CD4-positive, alpha-beta T cell treated with Interferon alpha-2 for 1 hour (primary cell): Measurements from ENCODE around the gene MID2.
"Not testable (repeated sequence)": the region's sequence is repeated elsewhere in the genome, so short reads cannot be mapped to it uniquely, and the experiment has no call there.

Source experiments
- DNase-seq, 2 donors: peaks; one replicate each; pipeline ENCODE4 v3.0.0-alpha.2; 2020 to 2022

The MID2 gene

DNA sequence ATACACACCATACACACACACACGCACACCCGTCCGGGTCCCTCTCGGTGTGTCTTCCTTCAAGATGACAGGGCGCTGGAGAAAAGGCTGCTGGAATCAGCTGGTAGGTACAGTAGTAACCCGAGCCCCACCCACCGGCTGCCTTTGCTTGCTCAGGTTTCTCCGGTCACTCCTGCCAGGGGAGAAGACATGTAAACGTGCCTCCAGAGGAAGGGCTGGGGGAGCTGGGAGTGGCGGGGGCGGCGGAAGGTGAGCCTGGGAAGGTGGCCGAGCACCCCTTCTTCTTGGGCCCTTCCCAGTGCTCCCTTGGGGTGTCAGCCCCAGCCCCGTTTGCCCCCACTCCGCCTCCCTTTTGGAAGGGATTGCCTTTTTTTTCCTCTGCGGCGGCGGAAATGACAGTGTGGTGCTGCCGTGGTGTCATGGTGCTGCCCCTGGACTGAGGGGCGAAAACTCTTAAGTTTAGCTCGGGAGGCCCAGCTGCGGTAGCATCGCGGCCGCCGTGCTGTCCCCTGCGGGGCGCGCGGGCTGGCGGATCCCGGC lies at the start of gene MID2:
Gene MID2, plus strand, starts transcription at position 169 of the 540 bp plus-strand sequence. CDS start 561 bp downstream, outside the sequence.
- peak; percentile 27 to 55 for DNase-seq

DNA sequence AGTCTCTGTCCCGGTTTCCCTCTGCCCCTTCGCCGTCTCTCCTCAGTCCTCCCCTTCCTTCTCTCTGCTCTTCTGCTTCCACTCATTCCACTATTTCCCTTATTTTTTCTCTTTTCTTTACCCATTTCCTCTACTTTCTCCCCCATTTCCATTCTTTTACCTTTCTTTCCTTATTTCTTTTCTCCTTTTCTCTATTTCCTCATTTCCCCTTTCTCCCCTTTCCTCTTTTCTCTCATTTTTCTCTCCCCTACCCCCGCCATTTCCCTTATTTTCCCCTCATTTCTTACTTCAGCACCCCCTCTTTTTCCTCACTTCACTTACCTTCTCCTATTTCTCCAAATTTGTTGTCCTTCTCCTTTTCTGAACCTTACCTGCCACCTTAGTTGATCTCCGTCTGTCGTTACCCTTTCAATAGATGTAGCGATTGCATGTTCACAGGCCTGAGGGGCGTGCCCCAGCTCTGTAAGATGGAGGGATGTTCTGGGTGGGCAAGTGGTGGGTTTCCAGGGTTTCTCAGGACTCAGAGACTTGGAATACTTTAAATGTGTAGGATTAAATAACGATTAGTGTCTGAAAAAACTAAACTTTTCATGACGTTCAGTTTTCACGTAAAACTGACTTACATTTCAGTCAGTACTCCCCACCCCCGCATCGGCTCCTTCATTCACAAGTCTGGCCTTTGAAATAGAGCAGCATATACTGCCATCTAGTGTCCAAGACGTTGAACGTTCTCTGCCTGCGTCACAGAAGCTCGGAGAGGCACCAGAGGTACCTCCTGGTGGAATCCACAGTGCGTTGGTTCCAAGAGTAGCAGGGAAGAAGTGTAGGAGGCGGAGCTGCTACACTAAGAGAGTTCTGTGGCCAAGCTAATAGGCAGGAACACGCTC lies 48.8 kb upstream of the MID2 start:
- DNase-seq = peak; percentile 82 to 87

DNA sequence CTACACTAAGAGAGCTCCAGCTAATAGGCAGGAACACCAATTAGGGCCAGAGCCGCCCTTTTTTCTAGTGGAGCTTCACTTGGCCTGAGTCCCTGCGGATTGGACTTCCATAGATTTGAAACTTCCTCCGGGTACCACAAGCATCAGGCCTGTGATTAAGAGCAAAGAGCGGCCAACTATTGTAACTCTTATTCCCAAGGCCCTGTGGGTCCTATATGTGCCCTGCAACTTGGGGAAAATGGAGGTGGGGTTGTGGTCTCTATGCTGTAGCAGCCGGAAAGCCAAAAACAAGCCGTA lies 48.2 kb upstream of the MID2 start, which contains the start of gene NCBP2L:
Gene NCBP2L, plus strand, starts transcription at position 198 of the 297 bp plus-strand sequence. CDS start 16,488 bp downstream, outside the sequence.
- DNase-seq = no peak

- DNase-seq = no peak
Observed at GRCh38 chrX:107780525-107780924, 45.1 kb upstream of the MID2 start.

DNA sequence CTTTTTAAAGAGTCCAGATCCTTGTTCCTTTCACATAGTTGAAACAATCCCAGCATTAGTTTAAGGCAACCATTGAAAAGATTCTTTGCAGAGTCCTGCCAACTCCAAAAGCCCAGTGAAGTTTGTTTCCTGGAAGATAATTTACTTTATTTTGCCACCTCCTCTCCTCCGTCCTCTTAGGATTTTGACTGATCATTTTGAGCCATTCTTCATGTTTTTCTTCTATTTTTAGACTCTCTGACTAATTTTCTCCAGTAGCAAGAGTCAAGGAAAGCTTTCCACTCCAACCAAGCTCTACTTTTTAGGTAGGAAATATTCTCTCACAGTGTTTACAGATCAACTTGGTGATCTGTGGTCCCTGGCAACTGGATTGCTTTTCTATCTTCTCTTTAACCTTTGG lies 37.8 kb upstream of the MID2 start:
- DNase-seq = no peak

- no peak for DNase-seq
Observed at GRCh38 chrX:107804427-107804826, 21.2 kb upstream of the MID2 start.

DNA sequence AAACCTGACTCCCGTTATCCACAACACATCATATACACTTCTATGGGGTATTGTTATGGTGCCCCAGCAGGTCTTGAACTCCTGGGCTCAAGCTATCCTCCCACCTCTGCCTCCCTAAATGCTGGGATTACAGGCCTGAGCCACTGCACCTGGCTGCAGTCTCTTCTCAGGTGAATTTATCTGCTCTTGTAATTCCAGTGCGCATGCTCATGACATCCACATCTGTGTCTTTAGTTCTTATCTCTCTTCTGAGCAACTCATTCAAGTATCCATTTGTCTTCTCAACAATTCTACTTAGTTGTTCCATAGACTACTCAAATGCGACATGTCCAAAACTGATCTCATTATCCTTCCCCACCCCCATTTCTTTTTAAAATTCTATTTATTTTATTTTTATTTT lies 20.5 kb upstream of the MID2 start:
- no peak for DNase-seq

- not testable (repeated sequence) for DNase-seq
Observed at GRCh38 chrX:107810053-107810452, 15.6 kb upstream of the MID2 start.

- DNase-seq = no peak
Observed at GRCh38 chrX:107818900-107819521, 6.7 kb upstream of the MID2 start.

DNA sequence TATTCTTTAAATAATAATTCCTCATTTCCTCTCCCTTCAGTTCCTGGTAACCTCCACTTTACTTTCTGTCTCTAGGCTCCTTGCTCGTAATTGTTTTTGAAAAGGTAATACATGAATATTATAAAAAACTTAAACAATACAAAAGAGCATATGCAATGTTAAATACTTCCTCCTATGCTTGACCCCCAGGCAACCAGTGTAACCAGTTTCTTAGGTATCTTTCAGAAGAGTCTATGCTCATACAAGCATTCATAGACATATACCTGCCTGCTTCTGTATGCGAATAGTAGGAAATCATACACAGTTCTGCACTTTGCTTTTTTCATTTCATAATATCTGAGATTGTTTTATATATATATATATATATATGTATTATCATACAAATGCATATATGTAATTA lies 2.6 kb upstream of the MID2 start:
- no peak for DNase-seq

- DNase-seq = no peak
Observed at GRCh38 chrX:107823456-107823855, 2.2 kb upstream of the MID2 start.

GRCh38 chrX:107826238-107827029 lies 768 bp downstream of the MID2 start:
- peak; percentile 1 to 4 for DNase-seq

- no peak for DNase-seq
Observed at GRCh38 chrX:107827030-107827831, 1.6 kb downstream of the MID2 start.

DNA sequence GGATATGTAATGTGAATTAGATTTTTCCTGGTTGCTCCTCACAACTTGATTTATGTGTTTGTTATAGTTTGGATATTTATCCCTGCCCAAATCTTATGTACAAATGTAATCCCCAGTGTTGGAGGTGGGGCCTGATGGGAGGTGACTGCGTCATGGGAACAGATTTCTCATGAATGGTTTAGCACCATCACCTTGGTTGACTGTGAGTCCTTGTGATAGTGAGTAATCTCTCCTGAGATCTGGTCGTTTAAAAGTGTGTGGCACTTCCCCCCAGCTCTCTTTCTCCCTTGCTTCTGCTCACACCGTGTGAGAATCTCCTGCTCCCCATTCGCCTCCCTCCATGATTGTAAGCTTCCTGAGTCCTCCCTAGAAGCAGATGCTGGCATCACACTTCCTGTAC lies 2.2 kb downstream of the MID2 start:
- DNase-seq = no peak

DNA sequence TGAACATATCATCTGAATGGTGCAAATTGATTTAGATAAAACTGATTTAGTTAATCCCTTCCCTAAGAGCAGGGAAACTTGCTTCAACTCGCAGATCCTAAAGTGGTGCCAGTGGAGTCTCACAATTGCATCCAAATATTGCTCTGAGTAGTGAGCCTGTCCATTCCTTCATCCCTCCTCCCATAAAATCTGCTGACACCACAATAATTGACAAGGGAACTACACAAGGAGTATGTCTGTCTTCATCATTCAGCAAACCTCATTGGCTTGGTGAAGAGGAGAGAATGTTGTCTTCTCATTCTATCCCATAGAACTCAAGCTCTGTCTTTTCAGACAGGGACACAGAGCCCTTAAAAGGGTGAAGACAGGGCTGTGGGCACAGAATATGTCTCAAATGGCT lies 4.2 kb downstream of the MID2 start:
- DNase-seq = no peak

DNA sequence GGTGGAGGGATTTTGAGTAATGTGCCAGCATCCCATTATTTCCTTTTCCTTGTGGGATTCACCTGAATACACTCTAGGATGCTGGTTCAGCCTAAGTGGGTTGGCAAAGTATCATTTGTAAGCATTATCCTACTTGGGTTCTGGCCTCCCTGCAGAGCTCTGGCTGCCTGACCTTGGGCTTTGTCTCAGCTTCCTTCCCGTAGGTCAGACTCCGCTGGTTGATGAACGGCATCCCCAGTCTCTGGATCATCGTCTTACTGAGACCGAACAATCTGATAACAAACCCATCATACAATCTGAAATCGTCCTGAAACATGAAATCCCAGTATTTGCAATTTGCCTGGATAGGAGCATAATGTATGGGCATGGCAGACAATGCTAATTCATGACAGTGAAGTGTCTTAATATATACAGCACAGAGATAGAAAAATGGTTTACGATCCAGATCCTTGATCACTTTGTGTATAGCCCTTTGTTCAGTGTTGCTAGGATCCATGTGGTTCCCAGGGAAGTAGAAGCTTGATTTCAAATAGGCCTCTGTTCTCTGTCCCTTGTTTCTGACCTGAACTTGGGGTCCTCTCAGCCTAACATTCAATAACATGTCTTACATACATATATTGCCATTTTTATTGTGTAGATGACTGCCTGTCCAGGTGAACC lies 5.5 kb downstream of the MID2 start:
- no peak for DNase-seq

- DNase-seq = no peak
Observed at GRCh38 chrX:107834275-107835201, 8.9 kb downstream of the MID2 start.

- no peak for DNase-seq
Observed at GRCh38 chrX:107836958-107837357, 11.3 kb downstream of the MID2 start.

DNA sequence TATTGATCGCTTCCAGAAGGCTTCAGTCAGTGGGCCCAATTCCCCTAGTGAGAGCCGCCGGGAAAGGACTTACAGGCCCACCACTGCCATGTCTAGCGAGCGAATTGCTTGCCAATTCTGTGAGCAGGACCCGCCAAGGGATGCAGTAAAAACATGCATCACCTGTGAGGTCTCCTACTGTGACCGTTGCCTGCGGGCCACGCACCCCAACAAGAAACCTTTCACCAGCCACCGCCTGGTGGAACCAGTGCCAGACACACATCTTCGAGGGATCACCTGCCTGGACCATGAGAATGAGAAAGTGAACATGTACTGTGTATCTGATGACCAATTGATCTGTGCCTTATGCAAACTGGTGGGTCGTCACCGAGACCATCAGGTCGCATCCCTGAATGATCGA lies 15.3 kb downstream of the MID2 start:
- no peak for DNase-seq

- no peak for DNase-seq
Observed at GRCh38 chrX:107842715-107843400, 17.2 kb downstream of the MID2 start.
